Pancreas (tissue), 10 donors: ENCODE measurements around the gene MED13. TPM values are rescaled to one million over a fixed set of nuclear protein-coding genes. Genes with fewer than 3 reads are reported as not detected.

Experiments used
- ATAC-seq, 4 donors: fragments of 200-7000 bp; cut with Tn5 transposase; one replicate each; pipeline versions ENCODE4 v1.8.0 to v1.9.1; 2020; ENCODE audit warnings: mild to moderate bottlenecking in 4 of 4, moderate library complexity in 4 of 4
- DNase-seq, 6 donors: peaks; one replicate each; pipeline ENCODE4 v3.0.0-alpha.2; 2020
- FAIRE-seq: peaks from 2 replicates; lab custom pipeline; 2012; peaks lifted over from hg19 to GRCh38; lab: Jason Lieb, UNC
- H3K27ac ChIP-seq, 4 donors: fragments of 200-600 bp; sonication (generic); 1 replicate in 3 of 4; 2 replicates in 1 of 4; pipeline versions ENCODE4 v1.5.0 to v1.8.0; 2020
- H3K27me3 ChIP-seq, 4 donors: fragments of 200-600 bp; one replicate each; pipeline ENCODE4 v1.8.0; 2021
- H3K36me3 ChIP-seq, 3 donors: fragments of 200-600 bp; sonication (generic) in 1 of 3; one replicate each; pipeline versions ENCODE4 v1.5.0 to v1.8.0; 2020 to 2021
- H3K4me1 ChIP-seq, 3 donors: fragments of 200-600 bp; one replicate each; pipeline ENCODE4 v1.8.0; 2021
- H3K4me3 ChIP-seq, 4 donors: fragments of 200-600 bp; sonication (generic) in 2 of 4; one replicate each; pipeline versions ENCODE4 v1.5.0 to v1.8.0; 2020 to 2021
- H3K9me3 ChIP-seq, 4 donors: fragments of 200-600 bp; one replicate each; pipeline ENCODE4 v1.8.0; 2021
- WGBS, 2 donors: extraction: QIAGEN DNeasy Blood & Tissue Kit; methylation state at CpG; one replicate each; pipeline ENCODE4 v1.1.7; 2013; 5-methylcytosine and 5-hydroxymethylcytosine counted together
- intact Hi-C, 3 donors: fragments of 100-400 bp; cut with DNase I; formaldehyde crosslinking; loops; one replicate each; pipeline versions ENCODE4 v1.11.1 to v1.14.2; 2022
- polyA plus RNA-seq, 2 donors: library from polyadenylated mRNA; stranded (reverse); fragments of 200-250 nt; gene quantifications; one replicate each; pipeline ENCODE4 v1.2.3, GENCODE V29; 2013
- total RNA-seq, 6 donors: library from RNA; stranded (reverse); fragmentation: NEBNext Ultra II Directional in 4 of 6; extraction: Animal tissue kit (Norgen Biotek cat#: 25700) in 4 of 6; gene quantifications; one replicate each; pipeline versions ENCODE4 v1.2.1 to v1.2.4, GENCODE V29; 2021 to 2023
- TF ChIP-seq, protein P1 (sequence below), 4 donors: fragments of 200-600 bp; sonication (generic) in 3 of 4; IDR thresholded peaks; one replicate each; pipeline versions ENCODE4 v1.5.0 to v1.8.0; 2021; ENCODE audit warnings: antibody characterized with exemption in 4 of 4
- donor health status: healthy with polysubstance abuse.
- donor health status: DM: no; HTN: no; CAD: no; lungs with moderate emphysema.
- donor health status: DM: no; HTN: no; CAD: no.
- donor health status: control.
- donor health status: control.
- donor health status: Bipolar disorder and iron deficiency.
- donor health status: DM: yes; HTN: yes; CAD: no.
- donor health status: DM: no; HTN: no; CAD: no.
- donor health status: DM: no; HTN: no; CAD: no.
- donor health status: DM: yes; HTN: yes; CAD: no.

Gene MED13
- total and polyA plus RNA-seq, 8 donors, result 5.0 to 39.8 (median 27.6) TPM

DNA sequence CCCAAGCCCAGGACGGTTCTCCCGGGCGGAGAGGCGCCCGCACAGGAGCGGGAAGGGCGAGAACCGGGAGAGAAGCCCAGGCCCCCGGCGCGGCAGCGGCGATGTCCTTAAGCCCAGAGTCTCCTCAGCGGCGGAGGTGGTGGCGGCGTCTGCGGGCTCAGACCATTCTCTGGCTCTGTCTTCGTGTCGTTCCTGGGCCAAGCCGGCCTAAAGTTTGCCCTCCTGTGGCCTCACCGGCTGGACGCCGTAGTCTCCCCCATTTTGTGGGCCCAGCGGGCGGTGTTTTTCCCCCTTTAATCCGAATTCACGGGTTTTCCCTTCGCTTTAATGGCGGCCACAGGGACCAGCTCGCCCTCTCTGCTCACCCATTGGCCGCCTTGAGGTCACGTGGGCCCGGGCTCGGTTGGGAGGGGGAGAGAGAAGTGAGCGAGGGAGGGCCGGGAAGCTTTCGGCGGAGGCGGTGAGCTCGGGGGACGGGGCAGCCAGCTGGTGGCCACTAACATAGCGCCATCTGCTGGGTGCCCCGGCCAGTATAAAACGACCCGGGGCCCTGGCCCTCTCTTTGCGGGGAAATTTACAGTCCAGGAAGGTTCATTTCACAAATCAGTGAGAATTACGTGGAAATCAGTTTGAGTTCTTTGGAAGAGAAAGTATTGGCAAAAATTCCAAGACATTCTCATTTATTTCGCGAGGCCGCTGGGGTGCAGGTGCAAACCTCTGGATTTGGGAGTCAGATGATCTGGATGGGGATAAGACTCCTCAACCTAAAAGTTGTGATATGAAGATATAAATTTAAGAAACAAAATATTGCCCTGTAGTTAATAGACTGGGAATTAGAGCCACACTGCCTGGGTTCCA, 762 bp upstream of the MED13 start:
- Histone ChIP-seq H3K27me3 (no peaks in the 10 kb centered on the region), H3K27ac (peak overlapping the region; percentile 92 to 99 (median 98)), H3K9me3 (no peaks in the 10 kb centered on the region), H3K36me3 (no peaks in the 10 kb centered on the region), H3K4me3 (peak overlapping the region; percentile 51 to 99 (median 87)), H3K4me1 (peaks cover 29 to 36% (median 33%) of the 10 kb centered on the region in 3 donors)
- ATAC-seq, result peak; percentile 92 to 97 (median 94)
- peak; percentile 94 for FAIRE-seq
- TF ChIP-seq, protein P1, sequence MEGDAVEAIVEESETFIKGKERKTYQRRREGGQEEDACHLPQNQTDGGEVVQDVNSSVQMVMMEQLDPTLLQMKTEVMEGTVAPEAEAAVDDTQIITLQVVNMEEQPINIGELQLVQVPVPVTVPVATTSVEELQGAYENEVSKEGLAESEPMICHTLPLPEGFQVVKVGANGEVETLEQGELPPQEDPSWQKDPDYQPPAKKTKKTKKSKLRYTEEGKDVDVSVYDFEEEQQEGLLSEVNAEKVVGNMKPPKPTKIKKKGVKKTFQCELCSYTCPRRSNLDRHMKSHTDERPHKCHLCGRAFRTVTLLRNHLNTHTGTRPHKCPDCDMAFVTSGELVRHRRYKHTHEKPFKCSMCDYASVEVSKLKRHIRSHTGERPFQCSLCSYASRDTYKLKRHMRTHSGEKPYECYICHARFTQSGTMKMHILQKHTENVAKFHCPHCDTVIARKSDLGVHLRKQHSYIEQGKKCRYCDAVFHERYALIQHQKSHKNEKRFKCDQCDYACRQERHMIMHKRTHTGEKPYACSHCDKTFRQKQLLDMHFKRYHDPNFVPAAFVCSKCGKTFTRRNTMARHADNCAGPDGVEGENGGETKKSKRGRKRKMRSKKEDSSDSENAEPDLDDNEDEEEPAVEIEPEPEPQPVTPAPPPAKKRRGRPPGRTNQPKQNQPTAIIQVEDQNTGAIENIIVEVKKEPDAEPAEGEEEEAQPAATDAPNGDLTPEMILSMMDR (IDR thresholded peaks at IDR 0.05), result peak; percentile 77 to 88 (median 84)
- intact Hi-C loops, result no loop called here
- DNase-seq, result peak; percentile 97 to 99 (median 99)
- 1 to 2% methylated on average over 50 to 51 of the region's 51 CpGs for WGBS, 2 donors

DNA sequence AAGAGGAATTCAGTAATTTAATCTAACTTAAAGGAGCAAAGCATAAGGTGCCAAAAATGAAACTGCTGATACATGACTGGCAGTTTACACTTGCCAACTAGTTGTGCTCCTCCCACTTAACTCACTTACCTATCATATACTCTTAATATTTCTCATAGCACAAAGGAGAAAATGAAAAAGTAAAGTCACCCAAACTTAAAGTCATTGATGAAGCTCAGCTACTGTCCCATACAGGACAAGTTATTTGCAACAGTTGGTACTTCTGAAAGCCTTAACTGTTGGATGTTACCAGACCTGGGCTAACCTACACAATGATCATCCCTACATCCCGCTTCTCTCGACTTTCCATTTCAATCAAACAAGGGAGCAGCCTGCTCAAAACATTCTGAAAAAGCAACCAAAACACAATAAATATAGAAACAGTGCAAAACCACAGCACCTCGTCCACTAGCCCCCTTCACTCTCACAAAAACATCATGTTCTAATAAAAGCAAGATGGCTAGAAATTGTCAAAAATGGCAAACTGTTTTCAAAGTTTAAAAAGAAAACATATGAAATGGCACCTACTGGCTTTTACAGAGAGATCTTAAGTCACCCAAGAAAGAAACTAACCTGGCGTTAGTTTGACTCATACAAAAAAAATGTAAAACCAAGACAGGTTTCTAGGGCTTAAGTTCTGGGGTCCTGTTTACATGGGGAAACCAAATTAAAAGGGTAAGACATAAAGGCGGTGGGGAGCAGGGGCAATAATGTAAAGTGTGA, 868 bp downstream of the MED13 start:
- Histone ChIP-seq H3K27ac (peak overlapping the region; percentile 34 to 99 (median 80)), H3K4me1 (peaks cover 37 to 46% (median 44%) of the 10 kb centered on the region in 3 donors), H3K36me3 (no peaks in the 10 kb centered on the region), H3K27me3 (no peaks in the 10 kb centered on the region), H3K9me3 (no peaks in the 10 kb centered on the region), H3K4me3 (peak overlapping the region; percentile 56 to 99 (median 87))
- DNase-seq, result no peak
- intact Hi-C loops, result no loop called here
- TF ChIP-seq, protein P1 (IDR thresholded peaks at IDR 0.05), result no peak
- peak; percentile 25 to 43 (median 34) for ATAC-seq
- FAIRE-seq, result no peak
- 1 to 2% methylated on average over 5 of the region's 5 CpGs for WGBS, 2 donors

DNA sequence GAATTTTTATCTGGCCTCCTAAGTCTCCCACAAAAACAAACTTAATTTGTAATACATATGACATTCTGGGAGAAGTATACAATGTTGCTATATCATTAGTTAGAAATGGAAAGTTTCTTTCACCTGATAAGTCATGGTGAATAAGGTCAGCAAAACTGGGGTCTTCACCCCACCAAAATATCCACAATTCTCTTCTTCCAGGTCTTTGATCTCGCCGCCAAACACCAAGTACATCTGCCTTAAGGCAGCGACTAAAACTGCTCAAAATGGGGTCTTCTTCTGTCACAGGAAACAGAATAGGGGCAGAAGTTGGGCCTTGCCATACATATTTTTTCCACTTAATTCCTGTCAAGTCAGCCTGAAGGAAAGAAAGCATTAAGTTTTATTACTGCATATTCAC, 2.1 kb downstream of the MED13 start:
- no peak overlapping the region for H3K27ac ChIP-seq
- FAIRE-seq (no peak), ATAC-seq (no peak), DNase-seq (no peak)
- peaks cover 42 to 54% (median 54%) of the 10 kb centered on the region in 3 donors for H3K4me1 ChIP-seq
- peak overlapping the region in 2 of 4 donors; percentile 78 to 99 for H3K4me3 ChIP-seq
- no peaks in the 10 kb centered on the region for H3K27me3 ChIP-seq
- H3K36me3 ChIP-seq, result no peaks in the 10 kb centered on the region
- intact Hi-C loops, result no loop called here
- TF ChIP-seq, protein P1 (IDR thresholded peaks at IDR 0.05), result no peak
- H3K9me3 ChIP-seq, result no peaks in the 10 kb centered on the region
- 42 to 51% methylated on average over 3 of the region's 3 CpGs for WGBS, 2 donors

DNA sequence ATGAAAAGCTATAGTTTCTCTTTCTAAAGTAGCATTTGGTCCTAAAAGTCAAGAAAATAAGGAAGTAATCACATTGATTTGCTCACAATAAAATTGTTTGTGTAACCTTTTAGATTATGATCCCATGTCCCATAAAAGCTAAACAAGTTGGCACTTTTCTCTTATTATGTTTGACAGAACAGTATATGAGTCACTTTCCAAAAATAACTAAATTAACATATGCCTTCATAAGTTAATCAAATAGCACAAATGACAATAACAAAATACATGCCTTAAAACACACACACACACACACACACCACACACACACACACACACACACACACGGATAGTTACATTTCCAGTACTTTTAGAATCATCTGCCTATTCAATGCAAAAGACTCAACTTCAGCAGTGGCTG, 2.8 kb downstream of the MED13 start:
- intact Hi-C loops, result no loop called here
- Histone ChIP-seq H3K27ac (no peak overlapping the region), H3K36me3 (no peaks in the 10 kb centered on the region), H3K9me3 (no peaks in the 10 kb centered on the region), H3K27me3 (no peaks in the 10 kb centered on the region), H3K4me3 (peak overlapping the region in 1 of 4 donors; percentile 78), H3K4me1 (peaks cover 41 to 60% (median 52%) of the 10 kb centered on the region in 3 donors)
- FAIRE-seq (no peak), ATAC-seq (no peak), DNase-seq (no peak)
- TF ChIP-seq, protein P1 (IDR thresholded peaks at IDR 0.05), result no peak
- WGBS, 2 donors, result 0 to 5% methylated on average over 1 of the region's 1 CpG
